Measurements from ENCODE around the gene CXCL13. TPM values are rescaled to one million over a fixed set of nuclear protein-coding genes. Genes with fewer than 3 reads are reported as not detected.
A peak's percentile ranks its signal among the peaks of the same experiment; 100 is the strongest.

The CXCL13 gene
- total RNA-seq, 1 donor = under 0.01 TPM

DNA sequence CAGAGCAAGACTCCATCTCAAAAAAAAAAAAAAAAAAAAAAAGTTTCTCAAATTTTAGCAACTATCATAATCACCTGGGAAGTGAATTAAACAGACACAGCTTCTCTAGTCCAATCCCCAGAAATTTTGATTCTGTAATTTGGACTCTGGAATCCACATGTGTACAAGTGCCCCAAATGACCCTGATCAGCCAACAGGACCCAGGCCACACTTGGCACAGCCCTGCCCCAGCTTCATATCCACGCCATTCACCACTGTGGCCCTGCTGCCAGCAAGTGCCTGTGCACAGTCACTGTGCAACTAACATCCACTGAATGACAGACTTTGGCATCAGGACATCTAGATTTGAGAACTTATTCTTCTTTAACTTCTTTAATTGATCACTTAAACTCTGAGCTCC lies 14.1 kb upstream of the CXCL13 start:
- H3K4me3 ChIP-seq (ENCODE audit: low read depth, low read length) = no peak overlapping the region
- TF ChIP-seq, protein P1, sequence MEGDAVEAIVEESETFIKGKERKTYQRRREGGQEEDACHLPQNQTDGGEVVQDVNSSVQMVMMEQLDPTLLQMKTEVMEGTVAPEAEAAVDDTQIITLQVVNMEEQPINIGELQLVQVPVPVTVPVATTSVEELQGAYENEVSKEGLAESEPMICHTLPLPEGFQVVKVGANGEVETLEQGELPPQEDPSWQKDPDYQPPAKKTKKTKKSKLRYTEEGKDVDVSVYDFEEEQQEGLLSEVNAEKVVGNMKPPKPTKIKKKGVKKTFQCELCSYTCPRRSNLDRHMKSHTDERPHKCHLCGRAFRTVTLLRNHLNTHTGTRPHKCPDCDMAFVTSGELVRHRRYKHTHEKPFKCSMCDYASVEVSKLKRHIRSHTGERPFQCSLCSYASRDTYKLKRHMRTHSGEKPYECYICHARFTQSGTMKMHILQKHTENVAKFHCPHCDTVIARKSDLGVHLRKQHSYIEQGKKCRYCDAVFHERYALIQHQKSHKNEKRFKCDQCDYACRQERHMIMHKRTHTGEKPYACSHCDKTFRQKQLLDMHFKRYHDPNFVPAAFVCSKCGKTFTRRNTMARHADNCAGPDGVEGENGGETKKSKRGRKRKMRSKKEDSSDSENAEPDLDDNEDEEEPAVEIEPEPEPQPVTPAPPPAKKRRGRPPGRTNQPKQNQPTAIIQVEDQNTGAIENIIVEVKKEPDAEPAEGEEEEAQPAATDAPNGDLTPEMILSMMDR (IDR thresholded peaks at IDR 0.05; ENCODE audit: insufficient read depth, low read depth, low read length) = no peak
- DNase-seq (ENCODE audit: low read depth) = no peak

DNA sequence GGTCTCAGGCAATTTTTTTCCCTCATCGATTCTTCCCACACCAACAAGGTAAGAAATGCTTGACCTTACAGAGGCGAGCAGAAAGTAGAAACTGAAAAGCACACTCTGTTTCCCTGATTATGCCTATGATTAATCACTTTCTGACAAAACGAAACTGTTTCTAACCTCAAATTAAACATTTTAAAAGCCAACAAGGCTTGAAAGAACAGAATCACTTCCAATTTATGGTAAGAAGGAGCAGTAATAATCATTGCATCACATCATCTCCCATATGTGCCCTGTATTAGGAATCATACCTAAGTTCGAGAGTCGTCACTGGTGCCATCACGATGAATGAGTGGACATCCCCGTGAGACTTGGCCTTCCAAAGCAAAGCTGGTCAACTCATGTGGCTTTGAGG lies 12.5 kb upstream of the CXCL13 start:
- no peak overlapping the region for H3K4me3 ChIP-seq (ENCODE audit: low read depth, low read length)
- no peak for DNase-seq (ENCODE audit: low read depth)
- TF ChIP-seq, protein P1 (IDR thresholded peaks at IDR 0.05; ENCODE audit: insufficient read depth, low read depth, low read length) = no peak

DNA sequence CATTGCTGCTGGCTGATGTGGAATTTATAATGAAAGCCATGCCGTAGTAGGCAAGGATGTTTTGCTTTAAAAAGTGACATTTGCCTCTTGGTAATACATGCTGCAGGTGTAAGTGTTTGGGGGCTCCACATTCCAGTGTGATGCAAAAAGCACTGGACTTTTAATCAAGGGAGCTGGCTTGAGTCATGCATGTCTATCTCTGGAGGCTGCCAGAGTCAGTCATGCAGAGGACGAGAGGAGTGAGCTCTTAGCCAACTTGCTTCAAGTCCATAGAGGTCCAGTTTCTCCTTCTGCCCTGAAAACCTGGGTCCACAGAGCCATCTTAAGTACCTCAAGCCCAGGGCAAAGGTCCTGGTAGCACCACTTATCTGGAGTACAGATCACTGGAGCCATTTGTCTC lies 11.6 kb upstream of the CXCL13 start:
- TF ChIP-seq, protein P1 (IDR thresholded peaks at IDR 0.05; ENCODE audit: insufficient read depth, low read depth, low read length) = no peak
- no peak overlapping the region for H3K4me3 ChIP-seq (ENCODE audit: low read depth, low read length)
- DNase-seq (ENCODE audit: low read depth) = no peak

DNA sequence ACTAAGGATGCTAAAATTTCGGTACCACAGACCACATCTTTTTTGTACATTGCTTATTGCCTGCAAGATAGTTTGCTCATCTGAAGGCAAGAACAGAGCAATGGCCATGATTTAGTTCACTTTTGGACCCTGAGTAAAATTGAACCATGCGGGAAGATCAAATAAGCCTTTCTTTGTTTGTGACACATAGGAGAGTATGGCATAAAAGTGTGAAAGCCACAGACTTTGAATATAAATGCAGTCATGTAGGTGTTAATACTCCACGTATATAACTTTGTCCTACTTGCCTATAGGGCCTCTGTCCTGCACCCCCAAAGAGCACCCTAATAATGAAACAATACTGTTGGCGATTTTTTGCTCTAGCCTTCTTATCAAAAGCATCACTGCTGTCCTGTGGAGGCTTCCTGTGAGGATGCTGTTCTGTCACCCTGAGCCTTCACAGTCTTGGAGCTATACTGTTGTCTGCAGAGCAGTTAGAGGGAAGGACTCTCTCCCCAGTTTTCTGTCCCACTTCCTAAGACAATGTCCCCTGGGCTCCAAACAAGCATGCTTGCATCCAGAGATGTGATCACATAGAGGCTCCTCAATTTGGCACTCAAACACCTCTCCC lies 10.2 kb upstream of the CXCL13 start:
- no peak overlapping the region for H3K4me3 ChIP-seq (ENCODE audit: low read depth, low read length)
- TF ChIP-seq, protein P1 (IDR thresholded peaks at IDR 0.05; ENCODE audit: insufficient read depth, low read depth, low read length) = no peak
- DNase-seq (ENCODE audit: low read depth) = no peak

DNA sequence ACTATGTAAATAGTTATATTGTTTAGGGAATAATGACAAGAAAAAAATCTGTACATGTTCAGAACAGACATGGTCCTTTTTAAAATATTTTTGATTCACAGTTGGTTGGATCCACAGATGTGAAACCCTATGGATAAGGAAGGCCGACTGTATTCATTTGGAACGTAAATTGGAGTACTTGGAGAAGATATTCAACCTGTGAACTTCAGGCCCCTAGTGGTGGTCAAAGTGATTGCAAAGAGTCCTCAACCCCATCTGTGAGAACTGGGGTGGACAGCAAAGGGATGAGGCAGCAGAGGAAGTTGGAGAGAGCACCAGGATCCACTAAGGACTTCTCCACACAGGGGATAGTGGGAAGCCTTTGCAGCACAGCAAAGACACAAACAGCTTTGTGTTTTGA lies 6.2 kb upstream of the CXCL13 start:
- TF ChIP-seq, protein P1 (IDR thresholded peaks at IDR 0.05; ENCODE audit: insufficient read depth, low read depth, low read length) = peak; percentile 82
- H3K4me3 ChIP-seq (ENCODE audit: low read depth, low read length) = no peak overlapping the region
- DNase-seq (ENCODE audit: low read depth) = peak; percentile 44

DNA sequence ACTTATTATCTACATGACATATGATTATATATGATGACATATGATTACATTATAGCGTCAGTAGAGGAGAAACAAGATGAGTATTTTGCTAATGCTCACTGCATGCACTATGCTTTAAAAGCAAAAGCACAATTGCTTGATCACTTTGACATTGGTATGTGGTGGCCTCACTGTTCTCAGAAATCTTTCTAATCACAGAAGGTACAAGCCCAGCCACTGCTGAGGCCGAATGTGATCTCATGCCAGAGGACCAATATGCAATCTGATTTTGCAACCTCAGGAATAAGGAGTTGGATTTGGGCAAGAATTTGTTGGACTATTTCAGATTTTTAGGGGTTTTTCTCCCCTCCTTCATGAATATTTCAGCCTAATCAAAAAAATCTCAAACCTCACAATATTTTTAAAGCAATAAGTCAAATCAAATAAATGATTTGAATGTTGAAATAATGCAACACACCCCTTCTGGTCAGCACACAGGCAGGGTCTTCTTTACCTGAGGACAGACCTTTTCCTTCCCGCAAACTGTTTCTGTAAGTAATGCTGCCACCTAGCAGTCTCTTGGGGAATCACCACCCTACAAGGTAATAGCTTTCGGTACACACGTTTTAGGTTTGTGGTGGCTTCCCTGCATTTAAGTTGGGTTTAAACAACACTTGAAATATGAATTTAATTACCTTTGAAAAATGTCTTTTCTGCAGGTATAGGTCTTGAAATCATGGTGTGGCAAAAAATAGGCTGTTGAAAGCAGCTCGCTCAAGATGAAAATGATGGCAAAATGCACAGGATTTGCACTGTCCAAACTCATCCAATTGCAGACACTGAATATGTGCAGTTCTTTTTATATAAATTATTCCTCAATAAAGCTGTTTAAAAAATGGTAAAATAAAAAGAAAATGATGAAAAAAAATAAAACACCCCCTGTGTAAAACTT lies 4.8 kb upstream of the CXCL13 start:
- no peak overlapping the region for H3K4me3 ChIP-seq (ENCODE audit: low read depth, low read length)
- peak; percentile 34 for DNase-seq (ENCODE audit: low read depth)
- TF ChIP-seq, protein P1 (IDR thresholded peaks at IDR 0.05; ENCODE audit: insufficient read depth, low read depth, low read length) = peak; percentile 89

Measured in fibroblast of villous mesenchyme (primary cell).